GM12865 (cell line): ENCODE data around the gene WDR86.

Experiments used
- DNase-seq: peaks from one replicate; pipeline ENCODE4 v3.0.0; 2010; ENCODE audit warnings: low read depth
- H3K4me3 ChIP-seq: 2 replicates; pipeline ENCODE4 v1.5.1; 2011; ENCODE audit warnings: mild to moderate bottlenecking, low read depth, low read length, control low read depth
- CTCF ChIP-seq: IDR thresholded peaks from 2 replicates; pipeline ENCODE4 v1.5.1; 2011; ENCODE audit warnings: low read length, control low read depth, low read depth, inconsistent platforms; ENCODE audit not compliant: insufficient read depth; ENCODE audit errors: missing control alignments

Gene WDR86

GRCh38 chr7:151340794-151341356, 69.0 kb downstream of the WDR86 start:
- DNase-seq, result no peak
- no peak for TF ChIP-seq CTCF
- peak overlapping the region; percentile 19; the same call in 1 of the 2 replicates for H3K4me3 ChIP-seq

- DNase-seq, result peak; percentile 86
- TF ChIP-seq CTCF, result no peak
- peak overlapping the region; percentile 15 for H3K4me3 ChIP-seq
These were observed 70.0 kb downstream of the WDR86 start for GRCh38 chr7:151339651-151340382.

GRCh38 chr7:151338809-151339208, 71.0 kb downstream of the WDR86 start:
- no peak for DNase-seq
- no peak overlapping the region for H3K4me3 ChIP-seq
- no peak for TF ChIP-seq CTCF

GRCh38 chr7:151337346-151337745, 72.5 kb downstream of the WDR86 start:
- DNase-seq, result no peak
- no peak for TF ChIP-seq CTCF
- no peak overlapping the region for H3K4me3 ChIP-seq

GRCh38 chr7:151336027-151336708, 73.7 kb downstream of the WDR86 start:
- DNase-seq, result peak; percentile 48
- no peak for TF ChIP-seq CTCF
- H3K4me3 ChIP-seq, result no peak overlapping the region

- no peak for TF ChIP-seq CTCF
- DNase-seq, result no peak
- H3K4me3 ChIP-seq, result no peak overlapping the region
These were observed 75.2 kb downstream of the WDR86 start for GRCh38 chr7:151334628-151335027.
